HG03066 (cell line): Measurements from ENCODE around the gene ANXA8.
"Not testable (repeated sequence)": the region's sequence is repeated elsewhere in the genome, so short reads cannot be mapped to it uniquely, and the experiment has no call there.

Experiments used
- ATAC-seq: cut with Tn5 transposase; IDR thresholded peaks from one replicate; pipeline ENCODE4 v1.9.1; 2021; ENCODE audit warnings: low read depth; ENCODE audit not compliant: unreplicated experiment

ANXA8 gene

GRCh38 chr10:47465216-47465917 lies 18.5 kb downstream of the ANXA8 start:
- ATAC-seq, result not testable (repeated sequence)

GRCh38 chr10:47462577-47463358 lies 21.1 kb downstream of the ANXA8 start:
- not testable (repeated sequence) for ATAC-seq

GRCh38 chr10:47461261-47461687 lies 22.6 kb downstream of the ANXA8 start:
- ATAC-seq, result not testable (repeated sequence)

GRCh38 chr10:47458466-47459154 lies 25.3 kb downstream of the ANXA8 start:
- no peak for ATAC-seq

- ATAC-seq, result no peak
These were observed 26.1 kb downstream of the ANXA8 start for GRCh38 chr10:47457826-47458225.

GRCh38 chr10:47457528-47457820 lies 26.4 kb downstream of the ANXA8 start:
- ATAC-seq, result no peak

- ATAC-seq, result no peak
These were observed 27.0 kb downstream of the ANXA8 start for GRCh38 chr10:47456794-47457527.

GRCh38 chr10:47456079-47456785 lies 27.7 kb downstream of the ANXA8 start:
- no peak for ATAC-seq

- ATAC-seq, result not testable (repeated sequence)
These were observed 28.4 kb downstream of the ANXA8 start for GRCh38 chr10:47455350-47456078.

- ATAC-seq, result no peak
These were observed 29.2 kb downstream of the ANXA8 start for GRCh38 chr10:47454780-47455058.

- no peak for ATAC-seq
These were observed 29.7 kb downstream of the ANXA8 start for GRCh38 chr10:47454008-47454779.

GRCh38 chr10:47453141-47454007 lies 30.5 kb downstream of the ANXA8 start:
- no peak for ATAC-seq

- ATAC-seq, result no peak
These were observed 31.3 kb downstream of the ANXA8 start for GRCh38 chr10:47452495-47453140.

- no peak for ATAC-seq
These were observed 31.9 kb downstream of the ANXA8 start for GRCh38 chr10:47451998-47452494.

- no peak for ATAC-seq
These were observed 32.5 kb downstream of the ANXA8 start for GRCh38 chr10:47451273-47451997.

- ATAC-seq, result no peak
These were observed 33.5 kb downstream of the ANXA8 start for GRCh38 chr10:47450442-47450841.

GRCh38 chr10:47449979-47450378 lies 33.9 kb downstream of the ANXA8 start:
- ATAC-seq, result no peak
